HG03378 (cell line): Measurements from ENCODE around the gene VSIR.

ENCODE experiments used
- ATAC-seq: cut with Tn5 transposase; IDR thresholded peaks from one replicate; pipeline ENCODE4 v1.9.1; 2021; ENCODE audit warnings: mild to moderate bottlenecking, moderate library complexity; ENCODE audit not compliant: unreplicated experiment

The VSIR gene

GRCh38 chr10:71716426-71716825 is 56.9 kb downstream of the VSIR start:
- ATAC-seq: no peak

- no peak for ATAC-seq
Measured at GRCh38 chr10:71715860-71716259, 57.5 kb downstream of the VSIR start.

- ATAC-seq: no peak
Measured at GRCh38 chr10:71715026-71715425, 58.3 kb downstream of the VSIR start.

DNA sequence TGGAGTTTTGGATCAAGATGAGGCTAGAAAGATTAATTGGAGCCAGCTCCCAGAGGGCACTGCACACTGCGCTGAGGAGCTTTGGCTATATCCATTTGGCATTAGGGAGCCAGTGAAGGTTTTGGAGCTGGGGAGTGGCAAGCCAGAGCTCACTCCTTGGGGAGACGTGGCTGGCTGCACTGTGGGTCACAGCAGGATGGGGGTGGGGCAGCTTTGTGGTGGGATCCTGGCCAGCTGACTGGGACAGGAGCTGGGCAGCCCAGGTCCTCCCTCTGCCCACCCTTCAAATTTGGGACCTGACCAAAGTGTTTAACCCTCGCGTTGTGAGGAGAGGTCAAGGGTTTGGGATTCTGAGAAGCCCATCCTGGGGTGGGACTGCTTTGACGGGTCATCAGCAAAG is 58.7 kb downstream of the VSIR start:
- ATAC-seq: no peak

DNA sequence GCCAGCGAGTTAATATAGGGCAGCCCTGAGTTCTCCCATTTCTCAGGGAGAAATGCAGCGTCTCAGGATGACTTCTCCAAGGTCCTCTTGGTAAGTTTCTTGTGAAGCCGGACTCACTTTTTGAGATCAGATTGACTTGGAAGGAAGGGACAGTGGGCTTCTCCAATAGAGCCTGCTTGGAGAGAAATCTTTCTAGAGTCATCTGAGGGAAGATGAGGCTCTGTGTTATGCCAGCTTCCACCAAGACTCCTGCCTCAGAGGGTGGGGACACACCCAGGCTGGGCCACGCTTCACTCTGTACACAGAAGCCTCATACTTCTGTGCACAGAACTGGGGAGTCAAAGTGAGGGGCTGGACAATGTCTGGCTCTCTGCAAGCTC is 59.3 kb downstream of the VSIR start:
- no peak for ATAC-seq

GRCh38 chr10:71713135-71714030 is 59.9 kb downstream of the VSIR start:
- ATAC-seq: no peak

- ATAC-seq: no peak
Measured at GRCh38 chr10:71712572-71713134, 60.7 kb downstream of the VSIR start.

GRCh38 chr10:71712170-71712569 is 61.1 kb downstream of the VSIR start:
- ATAC-seq: no peak

- no peak for ATAC-seq
Measured at GRCh38 chr10:71711052-71711623, 62.2 kb downstream of the VSIR start.

DNA sequence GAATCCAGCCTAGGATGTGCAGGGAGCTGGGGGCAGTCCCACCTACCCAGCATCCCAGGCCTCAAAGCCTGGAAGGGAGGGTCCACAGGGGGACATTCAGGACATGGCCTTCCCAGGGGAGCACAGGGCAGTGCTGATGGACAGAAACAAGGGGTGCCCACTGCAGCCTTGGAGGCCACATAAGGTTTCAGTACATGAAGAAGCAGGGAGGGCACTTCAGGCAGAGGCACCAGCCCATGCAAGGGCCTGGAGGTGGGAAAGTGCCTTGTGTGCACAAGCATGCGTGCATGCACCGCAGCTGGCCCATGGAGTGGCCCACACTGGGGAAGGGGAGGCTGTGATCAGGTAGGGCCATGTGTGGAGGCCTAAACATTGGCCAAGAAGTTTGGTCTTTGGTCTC is 62.8 kb downstream of the VSIR start:
- no peak for ATAC-seq

- no peak for ATAC-seq
Measured at GRCh38 chr10:71708897-71709882, 64.1 kb downstream of the VSIR start.

DNA sequence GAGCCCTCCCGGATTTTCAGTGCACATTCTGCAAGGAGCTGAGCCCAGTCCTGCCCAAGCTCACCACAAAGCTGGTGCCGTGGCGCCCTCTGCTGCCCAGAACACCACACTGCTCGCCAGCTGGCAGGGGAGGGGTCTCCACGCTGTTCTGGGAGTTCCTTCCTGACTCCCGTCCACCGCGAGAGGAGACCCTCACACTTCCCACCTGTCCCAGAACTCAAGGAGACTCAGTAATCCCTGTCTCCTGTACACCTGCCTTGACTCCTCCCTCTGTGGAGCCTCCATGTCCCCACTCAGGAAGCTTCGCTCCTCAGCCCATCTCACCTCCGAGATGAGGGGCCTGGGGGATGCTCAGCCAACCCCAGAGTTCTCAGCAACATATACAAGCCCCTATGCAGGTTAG is 65.0 kb downstream of the VSIR start:
- no peak for ATAC-seq

DNA sequence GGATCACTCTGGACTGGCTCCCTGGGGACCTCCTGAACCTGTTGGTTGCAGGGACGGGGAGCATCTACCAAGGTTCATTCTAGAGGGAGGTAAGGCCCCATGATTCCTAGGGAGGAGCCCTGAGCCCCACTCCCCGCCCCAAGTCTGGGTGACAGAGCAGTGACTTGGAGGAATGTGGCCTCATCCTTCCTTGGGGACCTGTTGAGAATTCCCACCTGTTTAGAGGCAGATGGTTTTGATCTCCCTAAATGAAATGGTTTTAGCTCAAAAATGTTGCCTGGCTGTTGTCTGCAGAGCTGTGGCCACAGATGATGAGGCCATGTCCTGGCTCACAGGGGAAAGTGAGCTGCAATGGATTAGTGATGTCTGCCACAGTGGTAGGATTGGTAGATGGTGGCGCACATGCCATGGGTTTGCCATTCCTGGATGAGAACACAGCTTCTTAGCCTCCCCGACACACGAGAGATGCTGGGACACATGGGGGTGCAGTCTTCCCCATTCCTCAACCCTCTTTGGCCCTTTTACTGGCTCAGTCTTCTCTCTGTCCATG is 66.0 kb downstream of the VSIR start:
- no peak for ATAC-seq

DNA sequence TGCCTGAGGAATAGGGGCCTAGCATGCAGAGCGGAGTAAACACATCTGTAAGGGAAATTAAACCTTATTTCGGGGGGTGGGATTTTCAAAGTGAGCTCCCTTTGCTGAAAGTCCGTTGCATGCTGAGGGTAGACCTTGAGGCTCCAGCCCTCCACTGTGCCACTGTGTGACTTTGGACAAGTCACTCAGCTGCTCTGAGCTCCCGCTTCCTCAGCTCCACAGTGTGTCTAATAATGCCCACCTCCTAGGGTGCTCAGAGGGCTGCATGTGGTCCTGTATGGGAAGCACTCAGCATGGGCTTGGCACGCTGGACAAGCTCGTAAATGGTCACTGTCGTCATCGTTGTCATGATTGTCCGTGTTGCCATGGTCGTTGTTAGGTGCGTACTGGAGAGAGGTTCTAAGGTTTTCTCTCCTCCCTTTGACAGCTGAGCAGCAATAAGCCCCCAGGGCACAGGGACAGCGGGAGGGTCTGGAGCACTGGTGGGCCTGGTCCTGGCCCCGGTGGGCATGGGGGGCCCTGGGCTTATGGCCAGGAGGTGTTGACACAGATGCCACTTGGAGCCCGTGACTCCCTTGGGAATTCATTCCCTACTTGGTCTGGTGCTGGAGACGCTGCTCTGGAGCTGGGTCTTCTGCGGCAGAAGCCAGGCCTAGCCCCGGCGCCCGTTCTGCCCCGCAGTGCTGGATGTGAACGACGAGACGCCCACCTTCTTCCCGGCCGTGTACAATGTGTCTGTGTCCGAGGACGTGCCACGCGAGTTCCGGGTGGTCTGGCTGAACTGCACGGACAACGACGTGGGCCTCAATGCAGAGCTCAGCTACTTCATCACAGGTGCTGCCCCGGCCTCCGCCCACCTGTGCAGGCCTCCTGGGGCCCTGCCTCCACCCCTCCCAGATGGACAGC is 66.9 kb downstream of the VSIR start:
- no peak for ATAC-seq

DNA sequence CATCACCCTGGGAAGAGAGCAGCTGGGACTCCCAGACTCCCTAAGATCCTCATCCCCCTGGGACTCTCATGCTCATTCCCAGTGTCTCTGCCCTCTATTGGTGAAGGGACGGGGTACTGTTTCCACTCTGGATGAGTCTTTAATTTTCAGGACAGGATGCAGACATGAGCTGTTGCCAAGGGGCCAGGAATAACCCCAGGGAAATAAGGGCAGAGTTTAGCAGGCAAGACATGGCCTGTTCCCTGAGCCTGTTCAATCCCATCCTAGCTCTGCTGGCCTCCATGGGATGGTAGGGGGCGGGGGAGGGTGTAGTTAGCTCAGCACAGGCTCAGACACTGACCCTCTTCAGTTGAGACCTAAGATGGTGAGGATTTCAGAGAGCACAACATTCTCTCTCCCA is 67.7 kb downstream of the VSIR start:
- no peak for ATAC-seq

DNA sequence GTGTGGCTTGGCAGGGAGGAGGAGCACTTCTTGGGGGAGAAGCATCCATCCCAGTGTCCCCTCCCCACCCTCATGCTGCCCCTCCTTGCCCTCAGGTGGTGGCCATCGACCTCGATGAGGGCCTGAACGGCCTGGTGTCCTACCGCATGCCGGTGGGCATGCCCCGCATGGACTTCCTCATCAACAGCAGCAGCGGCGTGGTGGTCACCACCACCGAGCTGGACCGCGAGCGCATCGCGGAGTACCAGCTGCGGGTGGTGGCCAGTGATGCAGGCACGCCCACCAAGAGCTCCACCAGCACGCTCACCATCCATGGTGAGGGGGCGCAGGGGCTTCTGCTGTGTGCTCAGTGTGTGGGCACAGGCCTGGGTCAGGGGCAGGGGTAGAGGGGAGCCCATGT is 68.5 kb downstream of the VSIR start:
- no peak for ATAC-seq

DNA sequence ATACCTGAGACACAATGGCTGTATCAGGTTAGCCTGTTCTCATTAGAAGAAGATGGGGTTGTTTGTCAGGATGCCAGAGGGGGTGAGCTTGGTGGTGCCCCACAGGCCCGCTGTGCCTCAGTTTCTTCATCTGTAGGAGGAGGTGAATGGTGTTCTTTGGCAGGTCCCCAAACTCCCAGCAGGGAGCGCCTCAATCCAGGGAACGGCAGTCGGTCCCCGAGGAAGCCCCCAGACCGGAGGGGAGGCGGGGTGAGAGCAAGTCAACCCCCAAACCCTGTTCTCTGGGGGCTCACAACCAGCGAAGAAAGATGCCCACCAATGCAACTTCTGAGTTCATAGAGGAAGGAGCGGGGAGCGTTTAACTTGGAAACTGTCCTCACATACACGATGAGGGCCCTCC is 69.7 kb downstream of the VSIR start:
- no peak for ATAC-seq

DNA sequence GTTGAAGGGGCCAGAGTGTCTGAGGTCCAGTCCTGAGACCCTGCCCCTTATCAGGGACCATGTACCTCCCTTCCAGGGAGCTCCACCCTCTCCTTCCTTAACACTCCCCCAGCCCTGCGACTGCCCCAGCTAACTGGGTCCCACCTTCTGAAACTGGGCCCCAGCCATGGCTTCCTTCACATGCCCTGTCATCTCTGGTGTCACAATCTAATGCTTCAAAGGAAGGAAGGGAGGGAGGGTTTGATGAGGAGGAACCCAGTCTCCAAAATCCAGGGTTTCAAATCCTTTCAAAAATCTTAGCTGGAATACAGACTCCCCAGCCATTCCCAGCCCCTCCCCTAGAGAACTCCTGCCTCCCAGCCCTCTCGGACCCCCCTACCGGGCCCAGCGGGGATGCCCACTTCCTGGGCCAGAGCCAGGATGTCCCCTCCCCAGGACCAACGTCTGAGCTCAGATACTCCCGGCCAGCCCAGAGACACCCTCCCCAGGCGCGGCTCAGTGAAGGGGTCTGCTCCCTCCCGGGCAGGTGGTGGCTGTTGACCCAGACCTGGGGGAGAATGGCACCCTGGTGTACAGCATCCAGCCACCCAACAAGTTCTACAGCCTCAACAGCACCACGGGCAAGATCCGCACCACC is 71.7 kb downstream of the VSIR start:
- ATAC-seq: no peak

DNA sequence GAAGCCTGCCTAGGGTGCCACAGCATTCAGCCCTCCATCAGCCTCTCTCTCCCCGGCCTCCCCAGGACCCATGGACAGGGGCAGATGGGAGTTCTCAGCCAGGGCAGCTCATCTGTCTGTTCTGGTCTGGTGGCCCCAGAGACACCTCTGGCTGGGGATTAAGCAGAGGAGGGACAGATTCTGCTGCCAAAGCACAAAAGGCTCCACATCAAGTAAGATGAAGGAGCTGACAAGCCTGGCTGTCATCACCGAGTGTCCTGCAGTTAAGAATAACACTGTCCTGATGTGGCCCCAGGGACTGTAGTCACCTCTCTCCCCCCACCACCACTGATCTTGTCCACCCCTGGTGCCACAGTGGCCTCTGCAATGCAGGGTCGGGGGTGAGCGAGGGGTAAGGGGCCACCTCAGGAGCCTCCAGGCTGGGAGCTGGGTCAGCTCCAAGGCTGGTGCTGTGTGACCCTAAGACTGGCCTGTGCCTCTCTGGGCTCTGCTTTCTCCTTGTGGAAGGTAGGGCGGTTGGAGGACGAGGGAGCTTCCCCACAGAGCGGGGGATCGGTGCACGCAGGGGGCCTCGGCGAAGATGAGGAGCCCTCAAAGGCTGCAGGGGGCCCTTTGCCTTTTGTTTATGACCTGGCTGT is 72.5 kb downstream of the VSIR start:
- ATAC-seq: no peak
